ENCODE results near the gene FOXL3.

DNA sequence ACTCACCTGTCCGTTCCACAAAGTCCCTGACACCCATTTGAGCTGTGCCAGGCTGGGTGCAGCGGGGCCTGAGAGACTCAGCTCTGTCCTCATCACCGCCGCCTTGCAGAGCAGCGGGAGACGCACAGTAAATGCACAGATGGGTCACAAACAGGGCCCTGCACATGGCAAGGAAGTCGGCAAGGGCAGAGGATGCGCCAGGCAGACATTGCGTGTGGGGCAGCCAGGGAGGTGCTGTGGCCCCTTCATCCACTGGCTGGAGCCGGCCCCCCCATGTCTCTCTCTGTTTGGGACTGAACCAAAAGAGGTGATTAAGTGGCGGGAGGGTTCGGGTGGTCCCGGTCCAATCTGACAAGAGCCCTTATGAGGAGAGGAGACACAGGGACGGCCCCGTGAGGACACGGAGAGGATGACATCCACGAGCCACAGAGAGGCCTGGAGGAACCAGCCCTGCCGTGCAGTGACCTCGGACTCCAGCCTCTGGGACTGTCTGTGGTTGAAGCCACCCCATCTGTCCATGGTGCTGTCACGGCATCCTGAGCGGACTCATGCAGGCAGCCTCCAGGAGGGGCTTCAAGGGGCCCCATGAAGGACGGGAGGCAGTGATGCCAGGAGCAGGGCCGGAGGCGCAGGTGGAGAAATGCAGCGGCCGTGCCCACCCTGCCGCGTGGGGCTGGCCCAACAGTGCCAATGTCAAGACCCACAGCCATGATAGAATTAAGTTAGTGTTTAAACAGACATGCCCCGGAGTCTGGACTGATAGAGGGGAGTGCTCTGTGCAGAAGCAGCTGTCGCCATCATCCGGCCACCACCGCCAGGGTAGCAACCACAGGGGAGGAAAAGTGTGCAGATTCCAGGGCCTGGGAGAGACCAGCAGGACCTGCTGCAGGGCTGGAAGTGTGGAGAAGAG is 28.4 kb upstream of the FOXL3 start:
- TF ChIP-seq EP300 (IDR thresholded peaks at IDR 0.05) (no peak), POLR2AphosphoS5 (IDR thresholded peaks at IDR 0.05) (no peak), POLR2A (IDR thresholded peaks at IDR 0.05) (no peak)
- TF ChIP-seq, protein P1, sequence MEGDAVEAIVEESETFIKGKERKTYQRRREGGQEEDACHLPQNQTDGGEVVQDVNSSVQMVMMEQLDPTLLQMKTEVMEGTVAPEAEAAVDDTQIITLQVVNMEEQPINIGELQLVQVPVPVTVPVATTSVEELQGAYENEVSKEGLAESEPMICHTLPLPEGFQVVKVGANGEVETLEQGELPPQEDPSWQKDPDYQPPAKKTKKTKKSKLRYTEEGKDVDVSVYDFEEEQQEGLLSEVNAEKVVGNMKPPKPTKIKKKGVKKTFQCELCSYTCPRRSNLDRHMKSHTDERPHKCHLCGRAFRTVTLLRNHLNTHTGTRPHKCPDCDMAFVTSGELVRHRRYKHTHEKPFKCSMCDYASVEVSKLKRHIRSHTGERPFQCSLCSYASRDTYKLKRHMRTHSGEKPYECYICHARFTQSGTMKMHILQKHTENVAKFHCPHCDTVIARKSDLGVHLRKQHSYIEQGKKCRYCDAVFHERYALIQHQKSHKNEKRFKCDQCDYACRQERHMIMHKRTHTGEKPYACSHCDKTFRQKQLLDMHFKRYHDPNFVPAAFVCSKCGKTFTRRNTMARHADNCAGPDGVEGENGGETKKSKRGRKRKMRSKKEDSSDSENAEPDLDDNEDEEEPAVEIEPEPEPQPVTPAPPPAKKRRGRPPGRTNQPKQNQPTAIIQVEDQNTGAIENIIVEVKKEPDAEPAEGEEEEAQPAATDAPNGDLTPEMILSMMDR (IDR thresholded peaks at IDR 0.05): no peak
